NB4 (cell line): ENCODE measurements around the gene TTLL1.

Source experiments
- DNase-seq: peaks from one replicate; pipeline ENCODE4 v3.0.0; 2010; ENCODE audit warnings: low read depth
- H3K4me3 ChIP-seq: one replicate; pipeline ENCODE4 v1.5.1; 2011; ENCODE audit warnings: mild to moderate bottlenecking, low read depth, low read length, moderate library complexity
- CTCF ChIP-seq: IDR thresholded peaks from one replicate; pipeline ENCODE4 v1.5.1; 2012; ENCODE audit warnings: low read depth, low read length
- MAX ChIP-seq: IDR thresholded peaks from 2 replicates; pipeline ENCODE4 v1.6.1; 2011; ENCODE audit warnings: low read depth, low read length

Gene TTLL1

GRCh38 chr22:42990131-42990838 lies 98.9 kb downstream of the TTLL1 start:
- H3K4me3 ChIP-seq, result no peak overlapping the region
- peak; percentile 59 for DNase-seq
- TF ChIP-seq CTCF, result peak; percentile 13
- no peak for TF ChIP-seq MAX
